OCI-LY7 (cell line): ENCODE results near the gene PDGFD. TPM values are rescaled to one million over a fixed set of nuclear protein-coding genes. Genes with fewer than 3 reads are reported as not detected.

ENCODE experiments used
- BruUV-seq: library from RNA; stranded (reverse); fragments of 400-500 nt; replicated peaks from 2 replicates; lab custom pipeline; 2021; lab: Mats Ljungman, UMichigan
- CTCF ChIA-PET: fragments of 300-600 bp; sonication (Branson Sonifier 250); formaldehyde crosslinking; loops from one replicate; lab custom pipeline; 2022; ENCODE audit warnings: antibody characterized with exemption; ENCODE audit not compliant: unreplicated experiment; lab: Charles Lee
- POLR2A ChIA-PET: fragments of 300-600 bp; sonication (Branson Sonifier 250); formaldehyde crosslinking; loops from one replicate; lab custom pipeline; 2022; ENCODE audit warnings: antibody characterized with exemption; lab: Charles Lee
- DNase-seq: peaks from one replicate; pipeline ENCODE4 v3.0.0-alpha.2; 2015; ENCODE audit warnings: low spot score
- H2AFZ ChIP-seq: fragments of 200-600 bp; sonication (generic), shearing (Covaris generic); 2 replicates; pipeline ENCODE4 v1.6.1; 2014; ENCODE audit warnings: mild to moderate bottlenecking, antibody characterized with exemption, low read length, moderate library complexity
- H3K27ac ChIP-seq: fragments of 200-600 bp; sonication (generic); 2 replicates; pipeline ENCODE4 v1.5.1; 2014; ENCODE audit warnings: mixed run types, low read depth, mild to moderate bottlenecking, moderate library complexity, low read length, inconsistent platforms; ENCODE audit not compliant: poor library complexity, severe bottlenecking
- H3K36me3 ChIP-seq: fragments of 200-600 bp; sonication (generic); 2 replicates; pipeline ENCODE4 v1.6.1; 2014; ENCODE audit warnings: mild to moderate bottlenecking, antibody characterized with exemption, low read length, moderate library complexity, mixed read lengths; ENCODE audit not compliant: insufficient read depth
- H3K4me1 ChIP-seq: fragments of 200-600 bp; sonication (generic); 2 replicates; pipeline ENCODE4 v1.5.1; 2014; ENCODE audit warnings: mild to moderate bottlenecking, low read length; ENCODE audit not compliant: insufficient read depth, poor library complexity, severe bottlenecking
- H3K4me2 ChIP-seq: fragments of 200-600 bp; sonication (generic); 2 replicates; pipeline ENCODE4 v1.6.1; 2014; ENCODE audit warnings: mild to moderate bottlenecking, low read length
- H3K4me3 ChIP-seq: fragments of 200-600 bp; sonication (generic); 2 replicates; pipeline ENCODE4 v1.5.1; 2014; ENCODE audit warnings: mild to moderate bottlenecking, low read depth, low read length; ENCODE audit not compliant: poor library complexity, severe bottlenecking
- H3K79me2 ChIP-seq: fragments of 200-600 bp; sonication (generic); 2 replicates; pipeline ENCODE4 v1.6.1; 2016; ENCODE audit warnings: low read depth, mild to moderate bottlenecking, low read length, moderate library complexity, mixed read lengths; ENCODE audit not compliant: insufficient read depth
- H3K9me2 ChIP-seq: fragments of 200-600 bp; sonication (generic); 2 replicates; pipeline ENCODE4 v1.6.1; 2016; ENCODE audit warnings: mild to moderate bottlenecking, low read length, mixed read lengths; ENCODE audit not compliant: insufficient read depth
- H3K9me3 ChIP-seq: fragments of 200-600 bp; sonication (generic); 2 replicates; pipeline ENCODE4 v1.6.1; 2014; ENCODE audit warnings: mild to moderate bottlenecking, mixed run types, low read length, mixed read lengths
- H4K20me1 ChIP-seq: fragments of 200-600 bp; sonication (generic); 2 replicates; pipeline ENCODE4 v1.6.1; 2014; ENCODE audit warnings: mild to moderate bottlenecking, antibody characterized with exemption, low read length, moderate library complexity, mixed read lengths; ENCODE audit not compliant: insufficient read depth
- CTCF ChIP-seq: fragments of 200-600 bp; sonication (generic); conservative IDR thresholded peaks from 2 replicates; pipeline ENCODE4 v1.5.1; 2014; ENCODE audit warnings: mild to moderate bottlenecking, antibody characterized with exemption, low read length, moderate library complexity, mixed read lengths
- EZH2phosphoT487 ChIP-seq: fragments of 200-600 bp; sonication (generic); IDR thresholded peaks from 2 replicates; pipeline ENCODE4 v1.6.1; 2018; ENCODE audit warnings: low read depth, borderline replicate concordance, mild to moderate bottlenecking, mixed run types, antibody characterized with exemption, low read length, moderate library complexity, mixed read lengths
- intact Hi-C: fragments of 100-400 bp; cut with micrococcal nuclease; formaldehyde crosslinking; loops from one replicate; pipeline ENCODE4 v1.10.0; 2022; ENCODE audit not compliant: unreplicated experiment
- total RNA-seq, 2 experiments: library from RNA; depleted of rRNA in 1 of 2; stranded (reverse); fragments of >200 nt in 1 of 2; shearing (Covaris generic) in 1 of 2; gene quantifications; 2 replicates each; pipeline ENCODE4 v1.2.3, GENCODE V29; 2014 to 2022

Gene PDGFD
- total RNA-seq, 2 experiments from 2014 or later: 1.0 to 6.0 TPM

GRCh38 chr11:104146421-104146820, 17.5 kb downstream of the PDGFD start:
- no peaks in the 10 kb centered on the region for H3K9me2 ChIP-seq
- intact Hi-C loops: no loop called here
- H3K9me3 ChIP-seq: no peaks in the 10 kb centered on the region
- TF ChIP-seq EZH2phosphoT487 (no peak), CTCF (no peak)
- H4K20me1 ChIP-seq: no peaks in the 10 kb centered on the region
- no peaks in the 10 kb centered on the region for H3K79me2 ChIP-seq
- ChIA-PET CTCF (no interaction called here), POLR2A (interaction anchor here (0.5 to 1.9 kb wide), 4 partner anchors 9 to 504 kb away, joined by 3 to 6 read pairs (median 4); no protein-coding TSS in a partner anchor)
- H3K36me3 ChIP-seq: no peaks in the 10 kb centered on the region
- no peaks in the 10 kb centered on the region for H3K4me1 ChIP-seq
- BruUV-seq: no TSS peak
- H2AFZ ChIP-seq: no peak overlapping the region
- DNase-seq: no peak
- H3K4me2 ChIP-seq: no peak overlapping the region
- H3K27ac ChIP-seq: no peak overlapping the region
- no peak overlapping the region for H3K4me3 ChIP-seq

- CTCF ChIA-PET: no interaction called here
- intact Hi-C loops: no loop called here
- POLR2A ChIA-PET: no interaction called here
- H3K9me3 ChIP-seq: no peaks in the 10 kb centered on the region
- BruUV-seq: no TSS peak
- H3K79me2 ChIP-seq: no peaks in the 10 kb centered on the region
- no peak for TF ChIP-seq EZH2phosphoT487
- TF ChIP-seq CTCF: no peak
- no peak overlapping the region for H3K4me2 ChIP-seq
- no peak overlapping the region for H2AFZ ChIP-seq
- H3K36me3 ChIP-seq: no peaks in the 10 kb centered on the region
- no peaks in the 10 kb centered on the region for H3K9me2 ChIP-seq
- DNase-seq: no peak
- no peak overlapping the region for H3K27ac ChIP-seq
- no peak overlapping the region for H3K4me3 ChIP-seq
- no peaks in the 10 kb centered on the region for H4K20me1 ChIP-seq
- no peaks in the 10 kb centered on the region for H3K4me1 ChIP-seq
Measured at GRCh38 chr11:104145062-104145461, 18.9 kb downstream of the PDGFD start.

GRCh38 chr11:104142698-104143097, 21.2 kb downstream of the PDGFD start:
- Histone ChIP-seq H3K4me2 (no peak overlapping the region), H3K9me2 (no peaks in the 10 kb centered on the region), H3K79me2 (no peaks in the 10 kb centered on the region), H3K27ac (no peak overlapping the region), H3K4me3 (no peak overlapping the region), H4K20me1 (no peaks in the 10 kb centered on the region), H3K4me1 (no peaks in the 10 kb centered on the region), H3K36me3 (no peaks in the 10 kb centered on the region), H2AFZ (no peak overlapping the region), H3K9me3 (no peaks in the 10 kb centered on the region)
- ChIA-PET CTCF (no interaction called here), POLR2A (no interaction called here)
- intact Hi-C loops: no loop called here
- no TSS peak for BruUV-seq
- TF ChIP-seq EZH2phosphoT487: no peak
- TF ChIP-seq CTCF: no peak
- DNase-seq: no peak
